WTC11 (cell line): Measurements from ENCODE around the gene SEL1L3. TPM values are rescaled to one million over a fixed set of nuclear protein-coding genes. Genes with fewer than 3 reads are reported as not detected.

Experiments
- ATAC-seq: fragments of 200-7000 bp; cut with Tn5 transposase; 2 replicates; pipeline ENCODE4 v1.10.0; 2021; ENCODE audit warnings: mild to moderate bottlenecking, moderate library complexity
- CTCF ChIA-PET: fragments of 300-600 bp; sonication (Branson Sonifier 250); formaldehyde crosslinking; loops from one replicate; lab custom pipeline; 2021; ENCODE audit warnings: antibody characterized with exemption; lab: Charles Lee
- POLR2A ChIA-PET: fragments of 350-600 bp; sonication (Branson Sonifier 250); formaldehyde crosslinking; loops from one replicate; lab custom pipeline; 2021; ENCODE audit warnings: antibody characterized with exemption; lab: Charles Lee
- DNase-seq: peaks from one replicate; pipeline ENCODE4 v3.0.0; 2021; ENCODE audit warnings: low spot score
- H3K27ac Mint-ChIP-seq: 2 replicates; pipeline ENCODE4 v1.8.0; 2021; ENCODE audit warnings: mixed read lengths
- H3K27me3 Mint-ChIP-seq: 2 replicates; pipeline ENCODE4 v1.8.0; 2021; ENCODE audit warnings: low read depth, mild to moderate bottlenecking, moderate library complexity, mixed read lengths
- H3K36me3 Mint-ChIP-seq: 2 replicates; pipeline ENCODE4 v1.8.0; 2021; ENCODE audit warnings: mixed read lengths
- H3K4me1 Mint-ChIP-seq: 2 replicates; pipeline ENCODE4 v1.8.0; 2022; ENCODE audit warnings: mixed read lengths
- H3K4me3 Mint-ChIP-seq: 2 replicates; pipeline ENCODE4 v1.8.0; 2021; ENCODE audit warnings: mild to moderate bottlenecking, moderate library complexity, mixed read lengths
- H3K9me3 Mint-ChIP-seq: 2 replicates; pipeline ENCODE4 v1.8.0; 2021; ENCODE audit warnings: mixed read lengths
- ATF1 ChIP-seq: sonication (generic); formaldehyde crosslinking; IDR thresholded peaks from 2 replicates; pipeline ENCODE4 v1.8.1; 2023; ENCODE audit warnings: mild to moderate bottlenecking, moderate library complexity, missing genetic modification reagents
- CREB1 ChIP-seq: sonication (generic); formaldehyde crosslinking; IDR thresholded peaks from 2 replicates; pipeline ENCODE4 v1.8.0; 2023; ENCODE audit warnings: mild to moderate bottlenecking, missing genetic modification reagents
- ESRRA ChIP-seq: sonication (generic); formaldehyde crosslinking; IDR thresholded peaks from 2 replicates; pipeline ENCODE4 v1.8.1; 2022; ENCODE audit warnings: mild to moderate bottlenecking, missing genetic modification reagents, borderline replicate concordance
- FOXJ3 ChIP-seq: sonication (generic); formaldehyde crosslinking; IDR thresholded peaks from 2 replicates; pipeline ENCODE4 v1.9.0; 2021; ENCODE audit warnings: missing genetic modification reagents, mild to moderate bottlenecking, borderline replicate concordance
- FOXK1 ChIP-seq: sonication (generic); formaldehyde crosslinking; IDR thresholded peaks from 2 replicates; pipeline ENCODE4 v1.8.0; 2022; ENCODE audit warnings: mild to moderate bottlenecking, moderate library complexity, missing genetic modification reagents
- FOXP1 ChIP-seq: sonication (generic); formaldehyde crosslinking; IDR thresholded peaks from 2 replicates; pipeline ENCODE4 v1.8.0; 2022; ENCODE audit warnings: missing genetic modification reagents, mild to moderate bottlenecking, moderate library complexity, borderline replicate concordance
- GRHL2 ChIP-seq: fragments of 250-450 bp; sonication (Bioruptor Pico); IDR thresholded peaks from 2 replicates; pipeline ENCODE4 v1.8.0; 2022; ENCODE audit warnings: mild to moderate bottlenecking, moderate library complexity; ENCODE audit not compliant: insufficient replicate concordance, severe bottlenecking
- MXD4 ChIP-seq: fragments of 250-450 bp; sonication (Bioruptor Pico); IDR thresholded peaks from 2 replicates; pipeline ENCODE4 v1.8.0; 2021; ENCODE audit warnings: mild to moderate bottlenecking, moderate library complexity, borderline replicate concordance
- NR3C1 ChIP-seq: sonication (generic); formaldehyde crosslinking; conservative IDR thresholded peaks from 2 replicates; pipeline ENCODE4 v1.8.1; 2023; ENCODE audit warnings: low read depth, mild to moderate bottlenecking, missing genetic modification reagents
- RORB ChIP-seq: fragments of 250-450 bp; sonication (Bioruptor Pico); IDR thresholded peaks from 2 replicates; pipeline ENCODE4 v1.9.0; 2021; ENCODE audit warnings: mild to moderate bottlenecking
- SOX15 ChIP-seq: fragments of 250-450 bp; sonication (Bioruptor Pico); IDR thresholded peaks from 2 replicates; pipeline ENCODE4 v1.9.0; 2021; ENCODE audit warnings: mild to moderate bottlenecking
- SP1 ChIP-seq: sonication (generic); formaldehyde crosslinking; conservative IDR thresholded peaks from 2 replicates; pipeline ENCODE4 v1.8.1; 2022; ENCODE audit warnings: missing genetic modification reagents
- TEAD1 ChIP-seq: sonication (generic); formaldehyde crosslinking; IDR thresholded peaks from 2 replicates; pipeline ENCODE4 v1.8.0; 2022; ENCODE audit warnings: mild to moderate bottlenecking, missing genetic modification reagents
- TP53 ChIP-seq: sonication (generic); formaldehyde crosslinking; IDR thresholded peaks from 2 replicates; pipeline ENCODE4 v1.8.1; 2023; ENCODE audit warnings: mild to moderate bottlenecking, missing genetic modification reagents
- USF1 ChIP-seq: sonication (generic); formaldehyde crosslinking; IDR thresholded peaks from 2 replicates; pipeline ENCODE4 v1.8.0; 2022; ENCODE audit warnings: mild to moderate bottlenecking, missing genetic modification reagents
- ZBTB21 ChIP-seq: sonication (generic); formaldehyde crosslinking; IDR thresholded peaks from 2 replicates; pipeline ENCODE4 v1.8.1; 2023; ENCODE audit warnings: mild to moderate bottlenecking, missing genetic modification reagents, borderline replicate concordance
- ZMAT4 ChIP-seq: fragments of 250-450 bp; sonication (Bioruptor Pico); IDR thresholded peaks from 2 replicates; pipeline ENCODE4 v1.9.0; 2021; ENCODE audit warnings: mild to moderate bottlenecking
- ZNF219 ChIP-seq: sonication (generic); formaldehyde crosslinking; IDR thresholded peaks from 2 replicates; pipeline ENCODE4 v1.8.0; 2023; ENCODE audit warnings: missing genetic modification reagents, mild to moderate bottlenecking, borderline replicate concordance
- ZNF532 ChIP-seq: fragments of 250-450 bp; sonication (Bioruptor Pico); IDR thresholded peaks from 2 replicates; pipeline ENCODE4 v1.9.0; 2021; ENCODE audit warnings: mild to moderate bottlenecking, borderline replicate concordance
- total RNA-seq: library from RNA; stranded (reverse); gene quantifications from 3 replicates; pipeline ENCODE4 v1.2.3, GENCODE V29; 2021
- TF ChIP-seq, protein P1 (sequence below): fragments of 200-600 bp; IDR thresholded peaks from 2 replicates; pipeline ENCODE4 v1.8.0; 2022; ENCODE audit warnings: antibody characterized with exemption
- TF ChIP-seq, protein P2 (sequence below): sonication (generic); formaldehyde crosslinking; IDR thresholded peaks from 2 replicates; pipeline ENCODE4 v1.8.0; 2022; ENCODE audit warnings: missing genetic modification reagents

Gene SEL1L3
- total RNA-seq, 1 experiment from 2014 or later: 31.5 TPM

DNA sequence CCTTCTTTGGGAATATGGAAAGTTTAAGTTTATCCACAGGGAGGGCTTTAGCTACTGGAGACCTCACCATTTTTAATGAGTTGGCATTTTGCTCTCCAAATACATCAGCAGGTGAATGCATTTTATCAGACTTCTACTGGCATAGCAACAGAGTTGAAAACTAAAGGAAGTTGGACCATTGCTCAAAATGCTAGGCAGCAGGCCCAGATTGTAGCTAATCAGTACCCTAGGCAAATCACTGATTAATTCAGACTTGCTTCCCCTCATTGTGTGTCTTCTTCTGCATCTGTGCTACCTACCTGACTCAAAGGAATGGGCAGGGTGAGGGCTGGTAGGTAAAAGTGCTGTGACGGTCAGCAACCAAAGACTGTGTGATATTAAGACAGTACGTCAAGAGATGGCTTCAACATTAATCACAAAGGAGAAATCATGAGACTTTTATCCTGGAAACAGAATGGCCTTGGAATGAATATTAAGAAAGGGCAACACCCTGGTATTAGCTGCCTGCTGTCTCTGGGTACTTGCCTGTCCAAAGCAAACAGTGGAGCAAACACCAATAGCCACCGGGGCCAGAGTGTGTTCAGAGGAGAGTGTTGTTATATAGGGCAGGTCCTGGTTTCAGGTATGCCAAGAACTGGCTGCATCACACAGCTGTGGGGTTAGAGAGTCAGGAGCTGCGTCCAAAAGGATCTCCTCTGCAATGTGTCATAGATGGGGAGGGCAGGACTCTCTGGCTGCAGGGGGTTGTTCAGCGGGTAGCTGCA lies 34.2 kb upstream of the SEL1L3 start:
- DNase-seq (no peak), ATAC-seq (no peak)
- Mint-ChIP-seq H3K27ac (no peak overlapping the region), H3K36me3 (no peaks in the 10 kb centered on the region), H3K27me3 (no peaks in the 10 kb centered on the region), H3K4me1 (peaks cover 19% of the 10 kb centered on the region), H3K9me3 (no peaks in the 10 kb centered on the region; the same call in 1 of the 2 replicates), H3K4me3 (no peak overlapping the region)
- TF ChIP-seq ESRRA (CRISPR knock-in tag) (no peak), FOXP1 (CRISPR knock-in tag) (no peak), TEAD1 (CRISPR knock-in tag) (no peak), USF1 (no peak), RORB (CRISPR knock-in tag) (no peak), ATF1 (CRISPR knock-in tag) (no peak), ZBTB21 (CRISPR knock-in tag) (no peak), FOXJ3 (CRISPR knock-in tag) (no peak), NR3C1 (CRISPR knock-in tag) (no peak), TP53 (CRISPR knock-in tag) (no peak), MXD4 (CRISPR knock-in tag) (no peak), CREB1 (CRISPR knock-in tag) (no peak), ZMAT4 (CRISPR knock-in tag) (no peak), SOX15 (CRISPR knock-in tag) (no peak)
- TF ChIP-seq, protein P1, sequence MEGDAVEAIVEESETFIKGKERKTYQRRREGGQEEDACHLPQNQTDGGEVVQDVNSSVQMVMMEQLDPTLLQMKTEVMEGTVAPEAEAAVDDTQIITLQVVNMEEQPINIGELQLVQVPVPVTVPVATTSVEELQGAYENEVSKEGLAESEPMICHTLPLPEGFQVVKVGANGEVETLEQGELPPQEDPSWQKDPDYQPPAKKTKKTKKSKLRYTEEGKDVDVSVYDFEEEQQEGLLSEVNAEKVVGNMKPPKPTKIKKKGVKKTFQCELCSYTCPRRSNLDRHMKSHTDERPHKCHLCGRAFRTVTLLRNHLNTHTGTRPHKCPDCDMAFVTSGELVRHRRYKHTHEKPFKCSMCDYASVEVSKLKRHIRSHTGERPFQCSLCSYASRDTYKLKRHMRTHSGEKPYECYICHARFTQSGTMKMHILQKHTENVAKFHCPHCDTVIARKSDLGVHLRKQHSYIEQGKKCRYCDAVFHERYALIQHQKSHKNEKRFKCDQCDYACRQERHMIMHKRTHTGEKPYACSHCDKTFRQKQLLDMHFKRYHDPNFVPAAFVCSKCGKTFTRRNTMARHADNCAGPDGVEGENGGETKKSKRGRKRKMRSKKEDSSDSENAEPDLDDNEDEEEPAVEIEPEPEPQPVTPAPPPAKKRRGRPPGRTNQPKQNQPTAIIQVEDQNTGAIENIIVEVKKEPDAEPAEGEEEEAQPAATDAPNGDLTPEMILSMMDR: no peak
- TF ChIP-seq, protein P2, sequence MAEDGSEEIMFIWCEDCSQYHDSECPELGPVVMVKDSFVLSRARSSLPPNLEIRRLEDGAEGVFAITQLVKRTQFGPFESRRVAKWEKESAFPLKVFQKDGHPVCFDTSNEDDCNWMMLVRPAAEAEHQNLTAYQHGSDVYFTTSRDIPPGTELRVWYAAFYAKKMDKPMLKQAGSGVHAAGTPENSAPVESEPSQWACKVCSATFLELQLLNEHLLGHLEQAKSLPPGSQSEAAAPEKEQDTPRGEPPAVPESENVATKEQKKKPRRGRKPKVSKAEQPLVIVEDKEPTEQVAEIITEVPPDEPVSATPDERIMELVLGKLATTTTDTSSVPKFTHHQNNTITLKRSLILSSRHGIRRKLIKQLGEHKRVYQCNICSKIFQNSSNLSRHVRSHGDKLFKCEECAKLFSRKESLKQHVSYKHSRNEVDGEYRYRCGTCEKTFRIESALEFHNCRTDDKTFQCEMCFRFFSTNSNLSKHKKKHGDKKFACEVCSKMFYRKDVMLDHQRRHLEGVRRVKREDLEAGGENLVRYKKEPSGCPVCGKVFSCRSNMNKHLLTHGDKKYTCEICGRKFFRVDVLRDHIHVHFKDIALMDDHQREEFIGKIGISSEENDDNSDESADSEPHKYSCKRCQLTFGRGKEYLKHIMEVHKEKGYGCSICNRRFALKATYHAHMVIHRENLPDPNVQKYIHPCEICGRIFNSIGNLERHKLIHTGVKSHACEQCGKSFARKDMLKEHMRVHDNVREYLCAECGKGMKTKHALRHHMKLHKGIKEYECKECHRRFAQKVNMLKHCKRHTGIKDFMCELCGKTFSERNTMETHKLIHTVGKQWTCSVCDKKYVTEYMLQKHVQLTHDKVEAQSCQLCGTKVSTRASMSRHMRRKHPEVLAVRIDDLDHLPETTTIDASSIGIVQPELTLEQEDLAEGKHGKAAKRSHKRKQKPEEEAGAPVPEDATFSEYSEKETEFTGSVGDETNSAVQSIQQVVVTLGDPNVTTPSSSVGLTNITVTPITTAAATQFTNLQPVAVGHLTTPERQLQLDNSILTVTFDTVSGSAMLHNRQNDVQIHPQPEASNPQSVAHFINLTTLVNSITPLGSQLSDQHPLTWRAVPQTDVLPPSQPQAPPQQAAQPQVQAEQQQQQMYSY (CRISPR knock-in tag): no peak
- CTCF ChIA-PET: no interaction called here
- POLR2A ChIA-PET: no interaction called here

- TF ChIP-seq ZNF532: no peak
- no peak for TF ChIP-seq GRHL2 (CRISPR knock-in tag)
- TF ChIP-seq ZNF219 (CRISPR knock-in tag): no peak
- no peak for TF ChIP-seq SP1 (CRISPR knock-in tag)
- TF ChIP-seq ZBTB21 (CRISPR knock-in tag): no peak
- TF ChIP-seq FOXK1 (CRISPR knock-in tag): no peak
- no peak for TF ChIP-seq SOX15 (CRISPR knock-in tag)
- Mint-ChIP-seq H3K27me3 (no peaks in the 10 kb centered on the region; the same call in 1 of the 2 replicates), H3K9me3 (no peaks in the 10 kb centered on the region; the same call in 1 of the 2 replicates), H3K4me3 (no peak overlapping the region), H3K27ac (no peak overlapping the region), H3K4me1 (peaks cover 32% of the 10 kb centered on the region), H3K36me3 (no peaks in the 10 kb centered on the region)
- ATAC-seq (no peak), DNase-seq (no peak)
- POLR2A ChIA-PET: no interaction called here
- CTCF ChIA-PET: no interaction called here
Observed at GRCh38 chr4:25892796-25893195, 30.0 kb upstream of the SEL1L3 start.
